Measurements from ENCODE around the gene SEMA5A. TPM values are rescaled to one million over a fixed set of nuclear protein-coding genes. Genes with fewer than 3 reads are reported as not detected.

The SEMA5A gene
- total RNA-seq, 4 donors from 2014 or later, result 2.3 to 4.7 (median 3.7) TPM

DNA sequence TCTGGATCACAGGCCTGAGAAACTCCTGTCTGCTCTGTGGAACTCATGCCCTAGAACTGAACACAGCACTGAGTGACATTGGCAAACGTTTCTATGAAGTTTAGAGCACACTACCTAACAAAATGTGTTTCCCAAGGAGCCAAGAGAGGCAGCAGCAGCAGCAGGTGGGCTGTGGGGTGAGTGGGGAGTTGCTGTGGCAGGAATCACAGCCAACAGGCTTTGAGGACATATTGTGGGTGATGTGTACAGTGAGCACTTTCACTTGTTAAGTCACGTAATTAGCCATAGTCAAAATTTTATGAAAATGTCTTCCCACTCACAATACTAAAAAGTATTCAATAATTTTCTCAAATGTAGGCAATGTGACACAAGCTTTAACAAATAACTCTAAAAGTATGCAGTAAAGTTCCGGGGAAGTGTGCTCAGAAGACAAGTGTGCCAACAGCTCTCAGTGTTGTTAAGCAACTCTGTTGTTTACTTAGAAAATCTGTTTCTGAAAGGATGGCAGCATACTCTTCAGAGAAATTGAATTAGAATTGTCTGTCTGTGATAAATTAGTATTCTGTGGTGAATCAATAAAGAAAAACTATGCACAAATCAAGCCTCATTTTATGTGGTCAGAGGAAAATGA lies 482.1 kb downstream of the SEMA5A start:
- no peaks in the 10 kb centered on the region for H3K4me1 ChIP-seq
- peaks cover 0 to 4% of the 10 kb centered on the region in 2 donors for H3K36me3 ChIP-seq
- H3K4me3 ChIP-seq, result no peak overlapping the region
- no peak for TF ChIP-seq POLR2AphosphoS5 (IDR thresholded peaks at IDR 0.05)
- 40 to 61% methylated on average over 3 of the region's 3 CpGs for WGBS, 2 donors (ENCODE audit: low coverage in 1 of 2)
- no peak for ATAC-seq
- H3K27ac ChIP-seq, result no peak overlapping the region
- no peaks in the 10 kb centered on the region for H3K9me3 ChIP-seq
- H3K27me3 ChIP-seq, result no peaks in the 10 kb centered on the region

DNA sequence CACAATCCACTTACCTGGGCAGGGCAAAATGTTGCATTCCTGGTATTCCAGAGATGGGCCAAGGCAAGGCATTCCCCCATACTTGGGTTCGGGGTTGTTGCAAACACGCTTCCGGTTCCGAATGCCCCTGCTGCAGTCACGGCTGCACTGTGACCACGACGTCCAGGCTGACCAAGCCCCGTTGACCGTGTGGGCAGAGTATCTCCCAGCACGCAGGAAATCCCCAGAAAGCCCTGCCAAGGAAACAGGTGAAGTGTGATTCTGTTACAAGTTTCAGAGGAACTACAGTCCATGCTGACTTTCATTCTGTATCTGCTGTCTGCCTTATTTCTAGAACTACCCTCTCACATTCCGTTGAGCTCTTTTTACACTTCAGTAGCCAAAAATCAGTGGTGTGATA lies 483.0 kb downstream of the SEMA5A start:
- 83 to 89% methylated on average over 4 to 6 of the region's 11 CpGs for WGBS, 2 donors (ENCODE audit: low coverage in 1 of 2)
- TF ChIP-seq POLR2AphosphoS5 (IDR thresholded peaks at IDR 0.05) (no peak), EP300 (IDR thresholded peaks at IDR 0.05) (no peak), POLR2A (IDR thresholded peaks at IDR 0.05) (no peak)
- TF ChIP-seq, protein P1, sequence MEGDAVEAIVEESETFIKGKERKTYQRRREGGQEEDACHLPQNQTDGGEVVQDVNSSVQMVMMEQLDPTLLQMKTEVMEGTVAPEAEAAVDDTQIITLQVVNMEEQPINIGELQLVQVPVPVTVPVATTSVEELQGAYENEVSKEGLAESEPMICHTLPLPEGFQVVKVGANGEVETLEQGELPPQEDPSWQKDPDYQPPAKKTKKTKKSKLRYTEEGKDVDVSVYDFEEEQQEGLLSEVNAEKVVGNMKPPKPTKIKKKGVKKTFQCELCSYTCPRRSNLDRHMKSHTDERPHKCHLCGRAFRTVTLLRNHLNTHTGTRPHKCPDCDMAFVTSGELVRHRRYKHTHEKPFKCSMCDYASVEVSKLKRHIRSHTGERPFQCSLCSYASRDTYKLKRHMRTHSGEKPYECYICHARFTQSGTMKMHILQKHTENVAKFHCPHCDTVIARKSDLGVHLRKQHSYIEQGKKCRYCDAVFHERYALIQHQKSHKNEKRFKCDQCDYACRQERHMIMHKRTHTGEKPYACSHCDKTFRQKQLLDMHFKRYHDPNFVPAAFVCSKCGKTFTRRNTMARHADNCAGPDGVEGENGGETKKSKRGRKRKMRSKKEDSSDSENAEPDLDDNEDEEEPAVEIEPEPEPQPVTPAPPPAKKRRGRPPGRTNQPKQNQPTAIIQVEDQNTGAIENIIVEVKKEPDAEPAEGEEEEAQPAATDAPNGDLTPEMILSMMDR (IDR thresholded peaks at IDR 0.05), result no peak
- H3K36me3 ChIP-seq, result peaks cover 0 to 4% of the 10 kb centered on the region in 2 donors
- H3K4me3 ChIP-seq, result no peak overlapping the region
- no peaks in the 10 kb centered on the region for H3K27me3 ChIP-seq
- no peaks in the 10 kb centered on the region for H3K4me1 ChIP-seq
- H3K9me3 ChIP-seq, result no peaks in the 10 kb centered on the region
- ATAC-seq, result no peak
- H3K27ac ChIP-seq, result no peak overlapping the region

DNA sequence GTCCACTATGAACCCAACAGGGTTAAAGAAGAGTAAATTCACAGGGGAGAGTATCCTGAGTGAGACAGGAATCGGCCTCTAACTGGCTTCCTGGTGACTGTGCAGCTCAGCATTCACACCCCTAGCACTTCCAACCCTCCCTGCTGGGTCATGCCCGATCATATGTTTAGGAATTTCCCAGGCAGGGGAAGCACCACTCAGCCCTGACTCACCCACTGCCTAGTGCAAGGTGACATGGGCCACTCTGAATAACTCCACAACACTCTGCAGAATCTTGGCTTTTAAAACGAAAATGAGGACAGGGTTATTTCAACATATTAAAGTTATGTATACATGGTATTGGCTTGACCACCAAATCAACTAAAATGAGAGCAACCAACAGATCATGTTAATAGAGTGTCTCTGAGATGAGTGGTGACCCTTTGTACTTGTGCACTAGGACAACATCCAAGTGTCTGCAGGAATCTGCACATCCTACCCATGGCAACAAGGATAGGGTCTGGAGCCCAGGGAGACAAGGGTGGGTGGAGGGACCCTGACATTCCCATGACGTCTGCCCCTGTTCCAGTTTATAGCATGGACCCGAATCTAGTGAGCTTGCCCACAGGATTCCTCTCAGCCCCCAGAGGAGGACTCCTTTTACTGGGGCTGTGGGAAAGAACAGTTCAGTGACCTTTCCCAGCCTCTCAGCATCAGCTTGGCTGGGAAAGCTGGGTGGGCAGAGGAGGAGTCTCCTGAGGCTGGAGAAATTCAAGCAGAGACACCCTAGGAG lies 485.8 kb downstream of the SEMA5A start:
- Histone ChIP-seq H3K4me1 (no peaks in the 10 kb centered on the region), H3K36me3 (peaks cover 0 to 4% of the 10 kb centered on the region in 2 donors), H3K27ac (no peak overlapping the region), H3K9me3 (no peaks in the 10 kb centered on the region), H3K27me3 (no peaks in the 10 kb centered on the region), H3K4me3 (no peak overlapping the region)
- 24 to 57% methylated on average over 1 to 4 of the region's 5 CpGs for WGBS, 2 donors (ENCODE audit: low coverage in 1 of 2)
- peak; percentile 26 for ATAC-seq
- TF ChIP-seq, protein P1 (IDR thresholded peaks at IDR 0.05), result no peak
- TF ChIP-seq POLR2A (IDR thresholded peaks at IDR 0.05), result no peak
- TF ChIP-seq POLR2AphosphoS5 (IDR thresholded peaks at IDR 0.05), result no peak
- no peak for TF ChIP-seq EP300 (IDR thresholded peaks at IDR 0.05)

DNA sequence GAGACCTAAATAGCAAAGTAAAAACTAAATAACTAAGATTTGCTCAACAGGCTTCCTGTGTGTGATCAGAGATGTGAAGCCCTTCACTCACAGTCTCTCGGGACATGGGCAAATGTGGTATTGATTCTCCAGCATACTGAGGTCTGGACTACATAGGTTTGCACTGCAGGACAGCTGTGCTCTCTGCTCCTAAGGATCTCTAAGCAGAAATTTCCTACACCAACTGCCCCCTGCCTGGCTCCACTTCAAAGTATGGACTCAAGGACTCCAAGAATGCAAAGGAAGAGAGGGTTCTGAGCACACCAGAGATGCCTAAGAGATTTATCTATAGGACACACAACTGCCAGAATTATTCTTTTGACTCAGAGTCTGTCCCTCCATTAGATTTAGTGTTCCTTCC lies 487.2 kb downstream of the SEMA5A start:
- no peaks in the 10 kb centered on the region for H3K4me1 ChIP-seq
- no peak overlapping the region for H3K4me3 ChIP-seq
- ATAC-seq, result no peak
- TF ChIP-seq, protein P1 (IDR thresholded peaks at IDR 0.05), result no peak
- no peak for TF ChIP-seq POLR2AphosphoS5 (IDR thresholded peaks at IDR 0.05)
- no peak for TF ChIP-seq POLR2A (IDR thresholded peaks at IDR 0.05)
- no peak for TF ChIP-seq EP300 (IDR thresholded peaks at IDR 0.05)
- no peaks in the 10 kb centered on the region for H3K27me3 ChIP-seq
- no peaks in the 10 kb centered on the region for H3K9me3 ChIP-seq
- H3K36me3 ChIP-seq, result peaks cover 0 to 4% of the 10 kb centered on the region in 2 donors
- WGBS, 2 donors (ENCODE audit: low coverage in 1 of 2), result 82 to 88% methylated on average over 1 of the region's 1 CpG
- no peak overlapping the region for H3K27ac ChIP-seq

DNA sequence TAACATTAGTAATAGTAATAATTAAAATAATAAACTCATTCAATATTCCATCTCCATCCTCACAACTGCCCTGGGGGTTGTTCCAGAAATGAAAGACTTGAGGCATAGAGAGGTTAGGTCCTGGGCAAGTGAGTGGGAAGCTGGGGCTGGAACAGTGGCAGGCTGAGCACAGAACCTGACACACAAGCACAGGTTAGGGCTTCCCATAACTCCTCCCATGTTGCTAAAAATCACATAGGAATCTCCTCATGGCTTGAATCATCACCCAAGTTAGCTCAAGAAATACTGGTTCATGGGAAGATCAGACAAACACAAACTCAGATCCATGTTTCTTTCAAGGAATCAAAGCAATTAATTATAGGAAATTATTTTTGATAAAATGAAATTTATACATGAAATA lies 487.7 kb downstream of the SEMA5A start:
- Histone ChIP-seq H3K27ac (no peak overlapping the region), H3K36me3 (peaks cover 0 to 4% of the 10 kb centered on the region in 2 donors), H3K27me3 (no peaks in the 10 kb centered on the region), H3K4me3 (no peak overlapping the region), H3K9me3 (no peaks in the 10 kb centered on the region), H3K4me1 (no peaks in the 10 kb centered on the region)
- ATAC-seq, result no peak
- no peak for TF ChIP-seq EP300 (IDR thresholded peaks at IDR 0.05)
- no peak for TF ChIP-seq POLR2A (IDR thresholded peaks at IDR 0.05)
- no peak for TF ChIP-seq POLR2AphosphoS5 (IDR thresholded peaks at IDR 0.05)
- TF ChIP-seq, protein P1 (IDR thresholded peaks at IDR 0.05), result no peak

Measured in gastroesophageal sphincter (tissue), 4 donors.